ENCODE results near the gene HYAL2. TPM values are rescaled to one million over a fixed set of nuclear protein-coding genes. Genes with fewer than 3 reads are reported as not detected.
A peak's percentile ranks its signal among the peaks of the same experiment; 100 is the strongest.
"Not testable (repeated sequence)": the region's sequence is repeated elsewhere in the genome, so short reads cannot be mapped to it uniquely, and the experiment has no call there.

Gene HYAL2
- polyA plus RNA-seq, 10 donors = 29.1 to 52.0 (median 36.9) TPM

GRCh38 chr3:50316657-50317242 lies 5.8 kb downstream of the HYAL2 start:
- DNase-seq = no peak

- no peak for DNase-seq
These were observed 7.7 kb downstream of the HYAL2 start for GRCh38 chr3:50314816-50315215.

- DNase-seq = no peak
These were observed 8.2 kb downstream of the HYAL2 start for GRCh38 chr3:50314342-50314741.

- not testable (repeated sequence) for DNase-seq
These were observed 10.5 kb downstream of the HYAL2 start for GRCh38 chr3:50312041-50312440.

GRCh38 chr3:50304601-50305000 lies 17.9 kb downstream of the HYAL2 start:
- no peak for DNase-seq

- DNase-seq = peak in 1 of 3 donors; percentile 89
These were observed 19.3 kb downstream of the HYAL2 start, which contains the start of gene HYAL1 for GRCh38 chr3:50303013-50303815. HYAL1 (minus strand) TSS chr3:50303574; CDS start chr3:50302956, 618 bp downstream.

GRCh38 chr3:50302095-50303012 lies 20.2 kb downstream of the HYAL2 start:
- no peak for DNase-seq

DNA sequence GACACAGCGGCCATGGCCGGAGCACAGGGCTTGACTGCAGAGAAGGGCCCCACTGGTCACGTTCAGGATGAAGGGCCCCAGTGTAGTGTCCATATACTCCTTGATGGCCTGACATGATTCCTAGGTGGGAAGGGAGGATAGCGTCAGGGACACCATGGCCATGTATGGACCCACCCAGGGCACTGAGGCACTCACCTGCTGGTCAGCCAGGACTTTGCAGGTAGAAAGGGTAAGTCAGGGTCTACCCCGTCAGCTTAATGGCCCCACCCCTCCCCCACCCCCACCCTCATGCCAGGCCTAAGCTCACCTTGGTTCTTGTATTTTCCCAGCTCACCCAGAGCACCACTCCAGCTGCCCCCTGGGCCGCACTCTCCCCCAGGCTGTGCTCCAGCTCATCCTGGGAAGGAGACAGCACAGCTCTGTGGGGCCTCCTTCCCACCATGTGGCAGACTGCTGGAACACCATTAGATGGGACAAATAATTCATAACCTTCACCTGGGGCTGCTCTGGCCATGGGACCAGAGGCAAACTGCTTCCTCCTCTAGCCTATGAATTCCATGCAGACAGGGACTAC lies 21.8 kb downstream of the HYAL2 start:
- no peak for DNase-seq

DNA sequence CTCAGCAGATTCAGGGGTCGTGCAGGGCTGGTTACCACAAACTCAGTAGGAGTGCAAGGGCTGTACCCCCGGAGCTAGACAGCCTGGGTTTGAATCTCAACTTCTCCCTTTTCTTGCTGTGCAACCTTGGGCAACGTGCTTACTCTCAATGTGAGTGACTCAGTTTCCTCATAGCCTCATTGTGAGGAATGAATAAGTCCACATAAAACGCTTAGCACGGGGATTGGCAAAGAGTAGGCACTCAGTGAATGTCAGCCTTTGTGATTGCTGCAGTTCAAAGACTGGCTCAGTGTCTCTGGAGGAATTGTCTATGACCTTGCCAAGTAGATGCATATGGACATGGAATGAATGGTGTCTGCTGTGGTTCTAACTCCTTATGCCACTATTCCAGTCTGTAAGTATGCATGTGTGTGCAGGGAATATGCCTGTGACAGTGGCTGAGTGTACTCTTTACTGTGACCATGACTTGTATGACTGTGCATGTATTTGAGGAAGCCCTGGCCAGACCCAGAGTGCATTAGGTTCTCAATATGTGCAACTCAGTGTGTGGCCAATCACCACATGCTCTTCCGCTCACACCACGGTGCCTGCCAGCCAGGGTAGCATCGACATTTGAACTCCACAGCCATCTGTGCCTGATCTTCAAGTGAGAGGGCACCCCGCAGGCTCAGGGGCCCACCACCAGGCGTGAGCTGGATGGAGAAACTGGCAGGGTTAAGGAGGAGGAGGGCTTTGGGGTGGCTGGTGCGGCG lies 22.4 kb downstream of the HYAL2 start:
- peak in 1 of 3 donors; percentile 69 for DNase-seq

GRCh38 chr3:50299638-50299928 lies 23.0 kb downstream of the HYAL2 start:
- no peak for DNase-seq

- peak; percentile 99 to 100 (median 100) for DNase-seq
These were observed 23.5 kb downstream of the HYAL2 start, which contains the start of the genes HYAL3 and NAA80 for GRCh38 chr3:50298836-50299637. HYAL3 (minus strand) TSS chr3:50299405; CDS start chr3:50295602, 3,803 bp downstream. NAA80 (minus strand) TSS chr3:50299405; CDS start chr3:50297463, 1,942 bp downstream.

DNA sequence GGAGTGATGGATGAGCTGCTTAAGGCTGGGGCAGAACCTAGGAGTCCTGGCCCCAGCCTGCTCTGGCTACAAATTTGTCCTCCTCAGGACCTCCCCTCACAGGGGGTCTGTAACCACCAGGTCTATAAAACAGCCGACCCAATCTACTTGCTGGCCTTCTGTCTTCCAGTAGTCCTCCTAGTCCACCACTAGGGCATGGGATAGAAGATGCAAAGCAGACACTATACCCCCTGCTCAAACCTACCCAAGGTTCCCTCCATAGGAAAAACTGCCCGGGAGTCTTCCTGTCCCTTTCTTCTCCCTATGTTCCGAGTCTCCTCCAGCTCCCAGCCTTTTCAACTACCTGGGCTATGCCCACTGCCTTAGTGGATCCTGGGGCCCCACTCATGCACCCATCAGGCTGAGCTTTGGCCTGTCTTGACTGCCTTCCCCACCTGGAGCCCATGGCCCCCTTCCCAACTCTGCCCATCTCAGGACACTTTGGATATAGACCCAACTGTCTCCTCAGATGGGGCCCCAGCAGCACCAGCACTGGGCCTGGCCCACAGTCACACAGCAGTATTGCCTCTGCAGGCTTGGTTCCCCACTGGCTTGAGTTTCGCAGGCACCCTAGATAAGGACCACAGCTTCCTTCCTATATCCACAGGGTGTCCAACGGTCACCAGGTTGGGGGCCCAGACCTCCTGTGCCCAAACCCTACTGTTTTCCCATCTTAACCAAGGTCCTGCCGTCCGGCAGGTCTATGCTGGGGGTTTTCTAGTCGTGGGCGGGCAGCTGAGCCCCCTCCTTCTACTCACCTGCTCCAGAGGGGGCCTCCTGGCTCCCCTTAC lies 24.4 kb downstream of the HYAL2 start:
- DNase-seq = peak in 1 of 3 donors; percentile 24

DNA sequence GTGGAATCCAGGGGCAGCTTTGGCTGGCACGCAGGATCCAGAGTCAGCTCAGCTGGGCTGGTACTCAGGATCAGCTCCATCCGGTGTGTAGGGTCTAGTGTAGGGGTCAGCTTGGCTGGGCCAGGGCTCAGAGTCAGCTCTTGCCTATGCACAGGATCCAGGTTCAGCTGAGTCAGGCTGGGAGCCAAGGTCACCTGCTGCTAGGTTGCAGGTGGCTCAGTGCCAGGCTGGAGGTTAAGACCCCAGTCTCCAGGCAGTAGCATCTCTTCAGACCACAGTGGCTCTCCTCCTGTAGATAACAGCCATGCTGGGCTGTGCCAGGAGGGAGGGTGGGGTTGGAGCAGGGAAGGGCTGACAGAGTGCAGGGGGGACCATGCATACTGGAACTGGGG lies 25.2 kb downstream of the HYAL2 start:
- peak in 1 of 3 donors; percentile 25 for DNase-seq

DNA sequence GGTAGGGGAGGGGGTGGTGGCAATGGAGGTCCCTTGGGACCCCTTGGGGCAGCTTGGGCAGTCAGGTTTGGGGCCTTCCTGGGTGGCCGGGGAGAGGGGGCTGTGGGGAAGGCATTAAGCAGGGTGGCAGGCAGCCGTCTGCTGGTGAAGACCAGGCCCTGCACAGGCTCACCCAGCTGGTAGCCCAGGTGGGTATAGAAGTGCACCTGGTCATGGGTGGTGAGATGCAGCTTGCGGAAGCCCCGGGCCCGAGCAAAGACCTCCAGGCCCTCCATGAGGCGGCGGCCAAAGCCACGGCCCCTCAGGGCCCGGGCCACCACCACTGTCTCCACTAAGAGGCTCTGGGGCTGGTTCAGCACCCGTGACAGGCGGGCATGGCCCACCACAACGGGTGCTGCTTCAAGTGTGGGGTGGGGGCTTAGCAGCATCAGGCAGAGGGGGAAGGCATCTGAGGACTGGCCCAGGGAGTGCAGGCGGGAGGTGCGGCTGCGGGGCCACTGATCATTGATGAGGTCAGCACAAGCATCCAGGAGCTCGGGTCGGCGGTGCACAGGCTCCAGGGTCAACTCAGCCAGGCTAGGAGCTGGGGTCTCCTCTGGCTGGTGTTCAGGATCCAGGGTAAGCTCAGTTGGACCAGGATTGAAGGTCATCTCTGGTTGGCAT lies 25.7 kb downstream of the HYAL2 start:
- DNase-seq = no peak

DNA sequence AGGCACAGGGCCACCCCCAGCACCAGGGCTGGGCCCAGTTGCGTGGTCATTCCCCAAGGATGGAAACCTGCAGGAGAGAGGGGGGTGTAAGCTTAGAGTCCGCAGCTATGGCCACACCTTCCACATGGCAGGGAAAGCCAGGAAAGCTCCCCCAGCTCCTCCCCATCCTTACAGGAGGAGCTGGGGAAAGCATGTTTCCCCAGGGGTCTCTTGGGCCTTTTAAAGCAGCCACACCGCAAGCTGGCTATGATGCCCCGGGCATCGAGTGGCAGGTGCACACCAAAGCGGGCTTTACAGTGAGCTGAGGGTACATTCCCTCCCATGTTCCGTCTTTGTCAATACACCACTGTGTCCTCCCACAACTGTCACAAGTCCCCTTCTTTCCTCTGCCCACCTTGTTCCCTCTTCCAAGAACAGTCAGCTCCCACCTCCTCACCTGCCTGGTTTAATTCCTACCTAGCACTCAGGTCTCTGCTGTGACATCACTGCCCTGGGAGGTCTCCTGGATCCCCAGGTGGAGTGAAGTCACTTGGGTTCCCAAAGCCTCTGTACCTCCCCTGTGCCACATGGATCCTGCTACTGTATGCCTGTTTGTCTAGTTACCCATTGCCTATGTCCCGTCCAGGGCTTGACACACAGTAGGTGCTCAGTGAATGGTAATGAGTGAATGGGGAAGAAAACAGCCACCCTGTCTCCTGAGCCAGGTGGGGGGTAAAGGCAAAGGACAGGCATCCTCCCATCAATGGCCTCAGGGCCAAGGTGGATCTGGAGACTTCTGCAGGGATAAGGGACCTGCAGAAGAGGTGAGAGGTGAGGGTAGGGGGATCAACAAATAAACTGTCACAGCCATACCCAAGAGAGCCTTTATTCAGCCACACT lies 26.8 kb downstream of the HYAL2 start:
- no peak for DNase-seq

DNA sequence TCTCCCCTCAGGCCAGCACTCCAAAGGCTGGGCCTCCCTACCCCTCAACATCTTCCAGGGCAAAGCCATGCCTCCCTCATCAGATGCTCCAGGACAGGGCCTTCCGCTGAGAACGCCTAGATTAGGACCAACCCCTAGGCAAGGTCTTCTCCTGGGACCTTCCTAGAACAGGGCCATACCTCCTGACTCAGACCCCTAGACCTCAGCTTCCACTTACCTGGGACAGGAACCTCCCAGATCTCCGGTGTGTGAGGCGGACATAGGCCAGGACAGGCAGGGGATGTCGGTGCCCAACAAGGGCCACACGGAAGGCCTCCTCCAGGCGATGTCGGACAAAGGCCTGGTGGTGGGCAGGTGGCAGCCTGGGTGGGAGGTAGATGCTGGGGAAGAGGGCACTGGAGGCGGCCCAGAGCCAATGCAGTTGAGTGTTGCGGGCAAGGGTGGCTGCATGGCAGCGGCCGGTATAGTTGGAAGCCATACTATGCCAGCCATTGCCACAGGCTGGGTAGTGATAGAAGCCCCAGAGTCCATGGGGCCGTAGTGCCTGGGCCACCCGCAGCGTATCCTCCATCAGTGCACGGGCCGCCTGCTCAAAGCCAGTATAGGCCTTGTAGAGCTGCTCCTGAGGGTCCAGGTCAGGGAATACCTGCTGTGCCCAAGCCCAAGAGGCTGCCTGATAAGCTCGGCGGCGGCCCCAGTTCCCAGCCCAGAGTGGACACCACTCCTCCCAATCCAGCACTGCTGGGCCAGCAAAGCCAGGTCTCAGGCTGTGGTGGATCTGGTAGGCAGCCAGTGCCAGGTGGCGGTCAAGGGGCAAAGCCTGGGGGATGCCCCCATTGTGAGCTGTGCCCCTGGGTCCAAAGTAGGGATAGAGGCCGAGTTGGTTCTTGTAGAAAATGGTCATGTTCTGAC lies 27.8 kb downstream of the HYAL2 start:
- no peak for DNase-seq

GRCh38 chr3:50294089-50294488 lies 28.5 kb downstream of the HYAL2 start:
- DNase-seq = no peak
